GM18511 (cell line): ENCODE data around the gene SMAD3.
"Not testable (repeated sequence)": the region's sequence is repeated elsewhere in the genome, so short reads cannot be mapped to it uniquely, and the experiment has no call there.

ENCODE experiments used
- ATAC-seq: cut with Tn5 transposase; IDR thresholded peaks from one replicate; pipeline ENCODE4 v1.9.1; 2021; ENCODE audit warnings: mild to moderate bottlenecking, moderate library complexity; ENCODE audit not compliant: unreplicated experiment

SMAD3 gene

GRCh38 chr15:67062369-67062985, 2.9 kb upstream of the SMAD3 start:
- ATAC-seq: no peak

GRCh38 chr15:67063689-67064606, 1.5 kb upstream of the SMAD3 start:
- no peak for ATAC-seq

- ATAC-seq: peak; percentile 45
Measured at GRCh38 chr15:67064607-67065530, 533 bp upstream of the SMAD3 start.

- no peak for ATAC-seq
Measured at GRCh38 chr15:67066041-67066958, 898 bp downstream of the SMAD3 start.

GRCh38 chr15:67066959-67067853, 1.8 kb downstream of the SMAD3 start:
- no peak for ATAC-seq

- ATAC-seq: no peak
Measured at GRCh38 chr15:67067930-67068551, 2.6 kb downstream of the SMAD3 start.

- no peak for ATAC-seq
Measured at GRCh38 chr15:67068710-67069400, 3.5 kb downstream of the SMAD3 start.

GRCh38 chr15:67070150-67070549, 4.7 kb downstream of the SMAD3 start:
- no peak for ATAC-seq

GRCh38 chr15:67070892-67071664, 5.7 kb downstream of the SMAD3 start:
- ATAC-seq: no peak

- ATAC-seq: no peak
Measured at GRCh38 chr15:67072442-67072841, 7.0 kb downstream of the SMAD3 start.

- ATAC-seq: no peak
Measured at GRCh38 chr15:67072958-67073357, 7.6 kb downstream of the SMAD3 start.

- ATAC-seq: no peak
Measured at GRCh38 chr15:67074886-67075229, 9.5 kb downstream of the SMAD3 start.

- ATAC-seq: not testable (repeated sequence)
Measured at GRCh38 chr15:67075555-67076135, 10.2 kb downstream of the SMAD3 start.

- ATAC-seq: peak; percentile 59
Measured at GRCh38 chr15:67076147-67076843, 10.9 kb downstream of the SMAD3 start.

- no peak for ATAC-seq
Measured at GRCh38 chr15:67077641-67078215, 12.3 kb downstream of the SMAD3 start.

- ATAC-seq: no peak
Measured at GRCh38 chr15:67079361-67079760, 14.0 kb downstream of the SMAD3 start.
